OCI-LY1 (cell line): Measurements from ENCODE around the gene CACNB2.

Experiments
- H2AFZ ChIP-seq: fragments of 200-600 bp; sonication (generic), shearing (Covaris generic); 2 replicates; pipeline ENCODE4 v1.6.0; 2014; ENCODE audit warnings: antibody characterized with exemption, mild to moderate bottlenecking, low read length
- H3F3A ChIP-seq: fragments of 200-600 bp; sonication (generic), shearing (Covaris generic); 2 replicates; pipeline ENCODE4 v1.6.0; 2014; ENCODE audit warnings: mild to moderate bottlenecking, antibody characterized with exemption, low read length, moderate library complexity; ENCODE audit not compliant: insufficient read depth
- H3K27ac ChIP-seq: fragments of 200-600 bp; sonication (generic); 2 replicates; pipeline ENCODE4 v1.5.1; 2014; ENCODE audit warnings: low read length, mixed run types, mild to moderate bottlenecking, low read depth; ENCODE audit not compliant: poor library complexity, severe bottlenecking
- H3K27me3 ChIP-seq: fragments of 200-600 bp; sonication (generic); 2 replicates; pipeline ENCODE4 v1.6.0; 2014; ENCODE audit warnings: antibody characterized with exemption, mild to moderate bottlenecking, low read length, moderate library complexity; ENCODE audit not compliant: insufficient read depth
- H3K36me3 ChIP-seq: fragments of 200-600 bp; sonication (generic); 2 replicates; pipeline ENCODE4 v1.6.1; 2014; ENCODE audit warnings: mild to moderate bottlenecking, antibody characterized with exemption, low read length, moderate library complexity, mixed read lengths; ENCODE audit not compliant: insufficient read depth
- H3K4me1 ChIP-seq: fragments of 200-600 bp; sonication (generic); 2 replicates; pipeline ENCODE4 v1.5.1; 2014; ENCODE audit warnings: mild to moderate bottlenecking, low read length, moderate library complexity; ENCODE audit not compliant: insufficient read depth, severe bottlenecking
- H3K4me2 ChIP-seq: fragments of 200-600 bp; sonication (generic), shearing (Covaris generic); 2 replicates; pipeline ENCODE4 v1.6.1; 2014; ENCODE audit warnings: low read length
- H3K4me3 ChIP-seq: fragments of 200-600 bp; sonication (generic); 2 replicates; pipeline ENCODE4 v1.5.1; 2014; ENCODE audit warnings: low read length, low read depth, mild to moderate bottlenecking, mixed read lengths; ENCODE audit not compliant: poor library complexity, severe bottlenecking
- H3K79me2 ChIP-seq: fragments of 200-600 bp; shearing (Covaris generic); 2 replicates; pipeline ENCODE4 v1.6.1; 2016; ENCODE audit warnings: mixed run types, low read length, mixed read lengths; ENCODE audit not compliant: insufficient read depth
- H3K9ac ChIP-seq: fragments of 200-600 bp; sonication (generic), shearing (Covaris generic); 2 replicates; pipeline ENCODE4 v1.6.1; 2014; ENCODE audit warnings: mild to moderate bottlenecking, low read length, mixed read lengths
- H3K9me2 ChIP-seq: fragments of 200-600 bp; sonication (generic), shearing (Covaris generic); 2 replicates; pipeline ENCODE4 v1.6.1; 2014; ENCODE audit warnings: low read depth, mild to moderate bottlenecking, low read length, mixed read lengths
- H3K9me3 ChIP-seq: fragments of 200-600 bp; shearing (Covaris generic); 2 replicates; pipeline ENCODE4 v1.6.1; 2014; ENCODE audit warnings: low read length, mixed read lengths
- H4K20me1 ChIP-seq: fragments of 200-600 bp; sonication (generic), shearing (Covaris generic); 2 replicates; pipeline ENCODE4 v1.6.0; 2016; ENCODE audit warnings: mild to moderate bottlenecking, low read length; ENCODE audit not compliant: insufficient read depth
- EZH2 ChIP-seq: fragments of 200-600 bp; sonication (generic), shearing (Covaris generic); IDR thresholded peaks from 2 replicates; pipeline ENCODE4 v1.8.0; 2017; ENCODE audit warnings: borderline replicate concordance, mixed run types, mild to moderate bottlenecking, antibody characterized with exemption, low read length, moderate library complexity, mixed read lengths
- TF ChIP-seq, protein P1 (sequence below): fragments of 200-600 bp; sonication (generic), shearing (Covaris generic); IDR thresholded peaks from 2 replicates; pipeline ENCODE4 v1.5.1; 2017; ENCODE audit warnings: mild to moderate bottlenecking, antibody characterized with exemption, low read length, moderate library complexity, mixed read lengths

The CACNB2 gene

DNA sequence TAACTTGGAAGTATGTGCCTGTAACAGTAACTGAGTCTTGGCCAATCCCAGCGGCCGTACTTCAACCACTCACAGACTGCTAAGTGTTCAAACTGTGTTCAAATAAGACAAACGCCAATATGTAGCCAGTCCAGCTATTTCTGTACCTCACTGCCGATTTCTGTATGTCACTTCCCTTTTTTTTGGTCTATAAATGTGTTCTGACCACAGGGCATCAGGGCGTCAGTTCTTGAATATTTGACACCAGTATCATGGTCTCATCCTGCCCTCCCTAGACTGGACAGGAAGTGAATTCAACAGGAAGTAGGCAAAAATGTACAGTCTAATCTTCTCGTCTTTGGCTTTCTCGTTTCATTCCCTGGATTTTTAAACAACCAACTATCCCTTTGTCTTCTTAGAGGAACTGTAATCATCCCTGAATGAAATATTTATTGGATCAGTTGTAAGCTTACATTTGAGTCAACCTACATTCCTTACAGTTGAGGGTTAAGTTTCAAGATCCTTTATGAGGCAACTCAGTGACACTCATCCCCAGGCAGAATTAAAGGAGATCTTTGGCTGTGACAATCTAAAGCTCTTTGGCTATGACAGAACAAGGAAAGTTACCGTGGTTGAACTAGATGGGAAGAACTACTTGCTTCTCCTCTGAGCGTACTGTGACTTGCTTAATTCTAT, 278.5 kb downstream of the CACNB2 start:
- H3K79me2 ChIP-seq, result no peaks in the 10 kb centered on the region
- H3K4me2 ChIP-seq, result peak overlapping the region; percentile 18
- no peaks in the 10 kb centered on the region for H4K20me1 ChIP-seq
- no peaks in the 10 kb centered on the region for H3K9me2 ChIP-seq
- TF ChIP-seq EZH2, result no peak
- TF ChIP-seq, protein P1, sequence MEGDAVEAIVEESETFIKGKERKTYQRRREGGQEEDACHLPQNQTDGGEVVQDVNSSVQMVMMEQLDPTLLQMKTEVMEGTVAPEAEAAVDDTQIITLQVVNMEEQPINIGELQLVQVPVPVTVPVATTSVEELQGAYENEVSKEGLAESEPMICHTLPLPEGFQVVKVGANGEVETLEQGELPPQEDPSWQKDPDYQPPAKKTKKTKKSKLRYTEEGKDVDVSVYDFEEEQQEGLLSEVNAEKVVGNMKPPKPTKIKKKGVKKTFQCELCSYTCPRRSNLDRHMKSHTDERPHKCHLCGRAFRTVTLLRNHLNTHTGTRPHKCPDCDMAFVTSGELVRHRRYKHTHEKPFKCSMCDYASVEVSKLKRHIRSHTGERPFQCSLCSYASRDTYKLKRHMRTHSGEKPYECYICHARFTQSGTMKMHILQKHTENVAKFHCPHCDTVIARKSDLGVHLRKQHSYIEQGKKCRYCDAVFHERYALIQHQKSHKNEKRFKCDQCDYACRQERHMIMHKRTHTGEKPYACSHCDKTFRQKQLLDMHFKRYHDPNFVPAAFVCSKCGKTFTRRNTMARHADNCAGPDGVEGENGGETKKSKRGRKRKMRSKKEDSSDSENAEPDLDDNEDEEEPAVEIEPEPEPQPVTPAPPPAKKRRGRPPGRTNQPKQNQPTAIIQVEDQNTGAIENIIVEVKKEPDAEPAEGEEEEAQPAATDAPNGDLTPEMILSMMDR, result no peak
- H3K27ac ChIP-seq, result peak overlapping the region; percentile 56
- H3K4me3 ChIP-seq, result no peak overlapping the region
- H3K9me3 ChIP-seq, result no peaks in the 10 kb centered on the region
- peaks cover 69% of the 10 kb centered on the region for H3K4me1 ChIP-seq
- H3F3A ChIP-seq, result no peaks in the 10 kb centered on the region
- H3K27me3 ChIP-seq, result no peaks in the 10 kb centered on the region
- no peak overlapping the region for H2AFZ ChIP-seq
- no peak overlapping the region for H3K9ac ChIP-seq
- no peaks in the 10 kb centered on the region for H3K36me3 ChIP-seq

- TF ChIP-seq, protein P1, result no peak
- no peak for TF ChIP-seq EZH2
- no peak overlapping the region for H3K4me3 ChIP-seq
- H3K36me3 ChIP-seq, result no peaks in the 10 kb centered on the region
- no peak overlapping the region for H3K4me2 ChIP-seq
- no peaks in the 10 kb centered on the region for H3K9me3 ChIP-seq
- H3K27ac ChIP-seq, result no peak overlapping the region
- H3K9ac ChIP-seq, result no peak overlapping the region
- H4K20me1 ChIP-seq, result no peaks in the 10 kb centered on the region
- H3K27me3 ChIP-seq, result no peaks in the 10 kb centered on the region
- H3K79me2 ChIP-seq, result no peaks in the 10 kb centered on the region
- peaks cover 65% of the 10 kb centered on the region for H3K4me1 ChIP-seq
- no peaks in the 10 kb centered on the region for H3K9me2 ChIP-seq
- H2AFZ ChIP-seq, result no peak overlapping the region
- no peaks in the 10 kb centered on the region for H3F3A ChIP-seq
Observed at GRCh38 chr10:18419945-18420344, 279.7 kb downstream of the CACNB2 start.

- Histone ChIP-seq H3K4me1 (peaks cover 54% of the 10 kb centered on the region), H4K20me1 (no peaks in the 10 kb centered on the region), H3K9me2 (no peaks in the 10 kb centered on the region), H3K27me3 (no peaks in the 10 kb centered on the region), H3K36me3 (no peaks in the 10 kb centered on the region), H3K9ac (no peak overlapping the region), H3K27ac (peak overlapping the region; percentile 2), H3F3A (no peaks in the 10 kb centered on the region), H2AFZ (no peak overlapping the region), H3K9me3 (no peaks in the 10 kb centered on the region), H3K4me2 (peak overlapping the region; percentile 10), H3K79me2 (no peaks in the 10 kb centered on the region), H3K4me3 (no peak overlapping the region)
- TF ChIP-seq EZH2, result no peak
Observed at GRCh38 chr10:18421726-18422293, 281.6 kb downstream of the CACNB2 start.

- no peaks in the 10 kb centered on the region for H3K9me2 ChIP-seq
- no peaks in the 10 kb centered on the region for H3K79me2 ChIP-seq
- H3K9me3 ChIP-seq, result no peaks in the 10 kb centered on the region
- no peak for TF ChIP-seq EZH2
- TF ChIP-seq, protein P1, result peak; percentile 16; the same call in 1 of the 2 replicates
- H3K9ac ChIP-seq, result no peak overlapping the region
- no peaks in the 10 kb centered on the region for H3F3A ChIP-seq
- H3K4me2 ChIP-seq, result no peak overlapping the region
- H3K4me1 ChIP-seq, result peaks cover 41% of the 10 kb centered on the region
- no peak overlapping the region for H2AFZ ChIP-seq
- no peaks in the 10 kb centered on the region for H4K20me1 ChIP-seq
- H3K27me3 ChIP-seq, result no peaks in the 10 kb centered on the region
- no peak overlapping the region for H3K27ac ChIP-seq
- no peaks in the 10 kb centered on the region for H3K36me3 ChIP-seq
- H3K4me3 ChIP-seq, result no peak overlapping the region
Observed at GRCh38 chr10:18423058-18423637, 282.9 kb downstream of the CACNB2 start.
